Psoas muscle (tissue), 8 donors: ENCODE data around the gene TXNRD1. TPM values are rescaled to one million over a fixed set of nuclear protein-coding genes. Genes with fewer than 3 reads are reported as not detected.
A peak's percentile ranks its signal among the peaks of the same experiment; 100 is the strongest.

Experiments used
- ATAC-seq, 4 donors: fragments of 200-7000 bp; cut with Tn5 transposase; one replicate each; pipeline ENCODE4 v1.9.1; 2020; ENCODE audit warnings: moderate library complexity in 3 of 4, mild to moderate bottlenecking in 2 of 4
- DNase-seq, 2 donors: peaks; one replicate each; pipeline ENCODE4 v3.0.0-alpha.2; 2020
- H3K27ac ChIP-seq: fragments of 200-600 bp; one replicate; pipeline ENCODE4 v1.8.0; 2022
- H3K27me3 ChIP-seq, 3 donors: fragments of 200-600 bp in 1 of 3; one replicate each; pipeline versions ENCODE4 v1.6.1 to v1.8.0; 2013 to 2022; ENCODE audit warnings: low read length in 2 of 3, mild to moderate bottlenecking in 2 of 3, moderate library complexity in 1 of 3; ENCODE audit not compliant: insufficient read depth in 3 of 3
- H3K36me3 ChIP-seq, 2 donors: fragments of 200-600 bp in 1 of 2; one replicate each; pipeline versions ENCODE4 v1.6.1 to v1.8.0; 2013 to 2022; ENCODE audit warnings: low read depth in 1 of 2, mild to moderate bottlenecking in 1 of 2, moderate library complexity in 1 of 2; ENCODE audit not compliant: insufficient read depth in 1 of 2
- H3K4me1 ChIP-seq: fragments of 200-600 bp; one replicate; pipeline ENCODE4 v1.8.0; 2022
- H3K4me3 ChIP-seq: fragments of 200-600 bp; one replicate; pipeline ENCODE4 v1.8.0; 2022; ENCODE audit warnings: mild to moderate bottlenecking
- H3K9me3 ChIP-seq: fragments of 200-600 bp; one replicate; pipeline ENCODE4 v1.8.0; 2022
- WGBS, 3 donors: extraction: QIAGEN DNeasy Blood & Tissue Kit; methylation state at CpG; one replicate each; pipeline versions ENCODE4 v1.1.6 to v1.1.7; 2013; 5-methylcytosine and 5-hydroxymethylcytosine counted together
- intact Hi-C, 2 donors: fragments of 100-400 bp; cut with DNase I; formaldehyde crosslinking; loops; one replicate each; pipeline versions ENCODE4 v1.11.0 to v1.14.2; 2022
- long read RNA-seq, 2 donors: library from polyadenylated mRNA; unstranded; transcript quantifications; one replicate each; pipeline ENCODE4 v2.0.0, GENCODE V29; 2021
- polyA plus RNA-seq, 3 donors: library from polyadenylated mRNA; stranded (reverse); fragments of 200-250 nt; gene quantifications; one replicate each; pipeline ENCODE4 v1.2.3, GENCODE V29; 2013
- total RNA-seq, 4 donors: library from RNA; stranded (reverse); fragmentation: NEBNext Ultra II Directional in 2 of 4; extraction: Animal tissue kit (Norgen Biotek cat#: 25700) in 2 of 4; gene quantifications; one replicate each; pipeline versions ENCODE4 v1.2.1 to v1.2.4, GENCODE V29; 2021 to 2023
- TF ChIP-seq, protein P1 (sequence below): fragments of 200-600 bp; IDR thresholded peaks from one replicate; pipeline ENCODE4 v1.8.0; 2022; ENCODE audit warnings: antibody characterized with exemption
- donor health status: healthy with polysubstance abuse.
- donor health status: DM: no; HTN: no; CAD: no; lungs with moderate emphysema.
- donor health status: Bipolar disorder and iron deficiency.
- donor health status: healthy.
- donor health status: DM: yes; HTN: yes; CAD: no.
- donor health status: DM: no; HTN: no; CAD: no.
- donor health status: DM: no; HTN: no; CAD: no.
- donor health status: DM: yes; HTN: yes; CAD: no.

TXNRD1 gene
- total RNA-seq (100 to 1,000 TPM; 102 to 249 (median 113) TPM), polyA plus RNA-seq (100 to 1,000 TPM in 1 of 3 donors, 10 to 100 TPM in 2; 46.0 to 202 (median 64.3) TPM)
- long read RNA-seq, donor 1, transcript TXNRD1-206 (15 exons, 1,933 nt): minor isoform, 6 of 205 reads
- long read RNA-seq, donor 1, transcript TXNRD1-205 (15 exons, 3,930 nt): major isoform, 98 of 205 reads
- long read RNA-seq, donor 1, transcript TXNRD1-214 (15 exons, 3,974 nt): minor isoform, 21 of 205 reads
- long read RNA-seq, donor 1, partial matches to known transcripts: 45 of 205 reads
- long read RNA-seq, donor 1, other reads (novel, unspliced or antisense): 34 of 205 reads
- long read RNA-seq, donor 2, transcript TXNRD1-205 (15 exons, 3,930 nt): major isoform, 70 of 146 reads
- long read RNA-seq, donor 2, transcript TXNRD1-214 (15 exons, 3,974 nt): minor isoform, 18 of 146 reads
- long read RNA-seq, donor 2, partial matches to known transcripts: 32 of 146 reads
- long read RNA-seq, donor 2, other reads (novel, unspliced or antisense): 23 of 146 reads

- peaks cover 12% of the 10 kb centered on the region for H3K4me1 ChIP-seq
- DNase-seq: peak; percentile 85 to 91
- H3K36me3 ChIP-seq: no peaks in the 10 kb centered on the region
- H3K9me3 ChIP-seq: no peaks in the 10 kb centered on the region
- peak within 1 kb of the TSS; percentile 69 for H3K27ac ChIP-seq
- WGBS, 3 donors: 4 to 5% (median 4%) methylated on average over 59 to 71 of the region's 71 CpGs
- no peaks in the 10 kb centered on the region for H3K27me3 ChIP-seq
- ATAC-seq: peak; percentile 95 to 99 (median 98)
- intact Hi-C loops: loop anchor here (2.0 to 5.0 kb wide), 4 partner anchors 72 to 143 kb away; partner anchors contain the start of gene EID3 (in 1 of the 2)
- peak within 1 kb of the TSS; percentile 77 for H3K4me3 ChIP-seq
- TF ChIP-seq, protein P1, sequence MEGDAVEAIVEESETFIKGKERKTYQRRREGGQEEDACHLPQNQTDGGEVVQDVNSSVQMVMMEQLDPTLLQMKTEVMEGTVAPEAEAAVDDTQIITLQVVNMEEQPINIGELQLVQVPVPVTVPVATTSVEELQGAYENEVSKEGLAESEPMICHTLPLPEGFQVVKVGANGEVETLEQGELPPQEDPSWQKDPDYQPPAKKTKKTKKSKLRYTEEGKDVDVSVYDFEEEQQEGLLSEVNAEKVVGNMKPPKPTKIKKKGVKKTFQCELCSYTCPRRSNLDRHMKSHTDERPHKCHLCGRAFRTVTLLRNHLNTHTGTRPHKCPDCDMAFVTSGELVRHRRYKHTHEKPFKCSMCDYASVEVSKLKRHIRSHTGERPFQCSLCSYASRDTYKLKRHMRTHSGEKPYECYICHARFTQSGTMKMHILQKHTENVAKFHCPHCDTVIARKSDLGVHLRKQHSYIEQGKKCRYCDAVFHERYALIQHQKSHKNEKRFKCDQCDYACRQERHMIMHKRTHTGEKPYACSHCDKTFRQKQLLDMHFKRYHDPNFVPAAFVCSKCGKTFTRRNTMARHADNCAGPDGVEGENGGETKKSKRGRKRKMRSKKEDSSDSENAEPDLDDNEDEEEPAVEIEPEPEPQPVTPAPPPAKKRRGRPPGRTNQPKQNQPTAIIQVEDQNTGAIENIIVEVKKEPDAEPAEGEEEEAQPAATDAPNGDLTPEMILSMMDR: peak; percentile 85
Measured at GRCh38 chr12:104215638-104216297, at the start of gene TXNRD1. TXNRD1 (plus strand) TSS chr12:104215779; CDS start chr12:104215803, 24 bp downstream.

- Histone ChIP-seq H3K36me3 (no peaks in the 10 kb centered on the region), H3K9me3 (no peaks in the 10 kb centered on the region), H3K4me1 (no peaks in the 10 kb centered on the region), H3K27me3 (peaks cover 0 to 2% (median 0%) of the 10 kb centered on the region in 3 donors), H3K27ac (no peak overlapping the region), H3K4me3 (no peak overlapping the region)
- no peak for DNase-seq
- 64 to 79% (median 78%) methylated on average over 2 of the region's 2 CpGs for WGBS, 3 donors
- no peak for ATAC-seq
- intact Hi-C loops: no loop called here
- TF ChIP-seq, protein P1: no peak
Measured at GRCh38 chr12:104165801-104166200, 49.8 kb upstream of the TXNRD1 start.

DNA sequence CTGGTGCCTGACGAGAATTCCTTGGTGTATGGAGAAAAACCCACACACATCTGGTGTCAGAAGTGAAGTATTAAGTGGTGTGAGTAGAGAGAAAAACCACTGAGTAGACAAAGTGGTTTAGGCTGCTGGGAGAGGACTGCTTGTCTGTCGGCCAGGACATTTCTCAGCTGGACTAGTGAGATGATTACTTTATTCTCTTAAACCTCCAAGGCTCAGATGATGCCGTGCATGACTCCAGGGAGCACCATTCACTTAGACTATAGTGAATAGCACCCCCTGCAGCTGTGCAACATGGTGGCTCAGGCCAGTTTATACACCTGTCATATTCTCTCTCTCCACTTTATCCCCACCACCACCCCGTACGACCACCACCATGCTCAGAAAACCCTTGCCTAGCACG, 49.1 kb upstream of the TXNRD1 start:
- WGBS, 3 donors: 49 to 61% (median 60%) methylated on average over 6 of the region's 6 CpGs
- TF ChIP-seq, protein P1: no peak
- no peaks in the 10 kb centered on the region for H3K9me3 ChIP-seq
- H3K27ac ChIP-seq: no peak overlapping the region
- H3K4me3 ChIP-seq: no peak overlapping the region
- H3K36me3 ChIP-seq: no peaks in the 10 kb centered on the region
- DNase-seq (no peak), ATAC-seq (peak in 1 of 4 donors; percentile 42)
- intact Hi-C loops: no loop called here
- H3K27me3 ChIP-seq: peaks cover 0 to 2% (median 0%) of the 10 kb centered on the region in 3 donors
- H3K4me1 ChIP-seq: no peaks in the 10 kb centered on the region

DNA sequence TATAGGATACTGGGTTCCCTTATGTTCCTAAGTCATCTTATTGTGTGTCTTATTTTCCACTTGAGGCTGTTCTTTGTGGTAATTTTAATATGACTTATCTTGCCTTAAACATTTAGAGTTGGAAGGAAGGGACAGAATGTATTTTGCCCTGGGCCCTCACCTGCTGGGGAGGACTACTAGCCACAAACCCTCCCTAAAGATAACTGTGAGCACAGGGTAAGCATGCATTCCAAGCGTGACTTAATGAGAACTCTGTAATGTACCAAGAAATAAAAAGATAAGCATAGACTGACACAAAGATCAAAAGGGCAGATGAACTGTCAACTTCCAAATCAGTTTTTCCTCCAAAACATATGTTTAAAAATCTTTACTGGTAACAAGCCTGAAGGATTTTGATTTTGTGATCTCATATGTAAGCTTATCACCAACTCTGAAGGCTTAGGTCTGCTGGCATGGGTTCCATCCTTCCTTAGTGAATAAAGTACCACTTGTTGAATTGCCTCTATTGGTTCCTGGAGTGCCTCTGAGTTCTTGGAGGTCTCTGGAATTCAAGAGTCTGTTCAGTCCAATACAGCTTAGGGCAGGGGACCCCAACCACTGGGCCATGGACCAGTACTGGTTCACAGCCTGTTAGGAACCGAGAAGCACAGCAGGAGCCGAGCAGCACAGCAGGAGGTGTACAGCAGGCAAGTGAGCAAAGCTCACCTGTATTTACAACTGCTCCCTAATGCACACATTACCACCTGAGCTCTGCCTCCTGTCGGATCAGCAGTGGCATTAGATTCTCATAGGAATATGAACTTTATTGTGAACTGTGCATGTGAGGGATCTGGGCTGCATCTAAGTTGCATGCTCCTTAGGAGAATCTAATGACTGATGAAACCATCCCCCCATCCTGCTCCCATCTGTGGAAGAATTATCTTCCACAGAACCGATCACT, 47.8 kb upstream of the TXNRD1 start:
- Histone ChIP-seq H3K27ac (no peak overlapping the region), H3K36me3 (no peaks in the 10 kb centered on the region), H3K9me3 (no peaks in the 10 kb centered on the region), H3K4me3 (no peak overlapping the region), H3K4me1 (no peaks in the 10 kb centered on the region), H3K27me3 (peaks cover 0 to 2% (median 0%) of the 10 kb centered on the region in 3 donors)
- ATAC-seq (no peak), DNase-seq (no peak)
- TF ChIP-seq, protein P1: no peak
- intact Hi-C loops: no loop called here
- WGBS, 3 donors: 86 to 90% (median 89%) methylated on average over 5 of the region's 5 CpGs
